NCI-H82 treated with DMSO at 0.1 percent for 48 hours (cell line): ENCODE results near the gene YEATS2.
"Not testable (repeated sequence)": the region's sequence is repeated elsewhere in the genome, so short reads cannot be mapped to it uniquely, and the experiment has no call there.

Experiments
- DNase-seq: peaks from one replicate; lab custom pipeline; 2025; ENCODE audit not compliant: unreplicated experiment; lab: John Stamatoyannopoulos, UW

The YEATS2 gene

DNA sequence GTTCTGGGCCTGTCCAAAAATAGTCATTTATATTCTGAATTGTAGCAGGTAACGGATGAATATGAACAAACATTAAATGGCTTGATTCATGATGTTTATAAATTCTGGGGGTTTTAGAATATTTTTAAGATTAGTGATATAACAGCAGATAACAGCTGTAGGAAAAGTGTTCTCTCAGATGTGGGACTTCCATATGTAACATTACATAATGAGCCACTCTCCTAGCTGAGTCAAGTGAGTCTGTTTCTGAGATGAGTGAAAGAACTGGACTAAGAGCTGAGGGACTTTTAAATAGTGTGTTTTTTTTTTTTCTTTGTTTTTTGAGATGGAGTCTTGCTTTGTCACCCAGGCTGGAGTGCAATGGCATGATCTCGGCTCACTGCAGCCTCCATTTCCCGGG is 13.9 kb downstream of the YEATS2 start:
- DNase-seq: no peak

DNA sequence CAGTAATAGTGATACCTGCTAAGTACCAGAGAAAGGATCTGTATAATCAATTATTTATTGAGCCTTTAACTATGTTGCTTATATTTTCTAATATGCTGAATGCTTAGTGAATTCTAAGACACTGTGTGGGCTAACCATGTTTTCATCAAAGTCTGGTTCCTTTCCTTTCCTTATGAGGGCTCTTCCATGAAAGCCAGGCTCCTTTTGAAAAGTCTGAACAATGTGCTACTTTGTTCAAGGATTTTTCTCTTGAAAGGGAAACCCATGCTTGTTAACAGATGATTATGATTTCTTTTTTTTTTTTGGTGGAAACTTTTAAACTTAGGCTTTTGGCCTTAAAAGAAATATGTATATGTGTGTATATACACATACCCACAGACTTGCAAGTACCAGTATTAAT is 17.0 kb downstream of the YEATS2 start:
- no peak for DNase-seq

DNA sequence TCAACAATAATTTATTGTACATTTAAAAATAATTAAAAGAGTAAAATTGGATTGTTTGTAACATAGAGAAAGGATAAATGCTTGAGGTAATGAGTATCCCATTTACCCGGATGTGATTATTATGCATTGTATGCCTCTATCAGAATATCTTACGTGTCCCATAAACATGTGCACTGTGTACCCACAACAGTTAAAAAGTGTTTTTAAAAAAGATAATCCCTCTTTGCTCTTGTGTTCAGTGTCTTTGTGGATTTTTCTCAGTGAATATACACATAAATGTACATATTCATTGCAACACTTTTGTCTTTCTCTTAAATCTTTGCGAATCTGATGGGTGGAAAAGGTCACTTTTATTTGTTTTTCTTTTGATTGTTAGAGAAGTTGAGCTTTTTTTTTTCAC is 20.4 kb downstream of the YEATS2 start:
- DNase-seq: no peak

DNA sequence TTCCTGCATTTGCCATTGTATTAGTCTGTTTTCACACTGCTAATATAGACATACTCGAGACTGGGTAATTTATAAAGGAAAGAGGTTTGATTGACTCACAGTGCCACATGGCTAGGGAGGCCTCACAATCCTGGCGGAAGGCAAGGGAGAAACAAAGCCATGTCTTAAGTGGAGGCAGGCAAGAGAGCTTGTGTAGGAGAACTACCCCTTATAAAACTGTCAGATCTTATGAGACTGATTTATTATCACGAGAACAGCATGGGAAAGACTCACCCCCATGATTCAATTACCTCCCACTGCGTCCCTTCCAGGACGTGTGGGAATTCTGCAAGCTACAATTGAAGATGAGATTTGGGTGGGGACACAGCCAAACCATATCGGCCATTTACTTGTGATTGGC is 27.8 kb downstream of the YEATS2 start:
- no peak for DNase-seq

DNA sequence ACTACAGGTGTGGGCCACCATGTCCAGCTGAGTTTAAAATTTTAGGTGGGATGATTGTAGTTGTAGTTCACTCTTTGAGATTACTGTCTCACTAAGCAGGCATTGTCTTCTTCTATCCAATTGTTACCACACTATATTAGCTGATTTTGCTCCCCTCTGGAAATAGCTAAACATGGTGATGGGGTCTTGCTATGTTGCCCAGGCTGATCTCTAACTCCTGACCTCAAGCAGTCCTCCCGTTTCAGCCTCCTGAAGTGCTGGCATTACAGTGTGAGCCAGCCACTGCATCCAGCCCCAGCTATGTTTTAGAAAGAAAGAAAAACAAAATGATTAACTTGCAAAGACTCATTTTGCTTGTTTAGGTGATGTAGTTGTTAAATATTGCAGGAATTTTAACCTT is 30.6 kb downstream of the YEATS2 start:
- DNase-seq: no peak

DNA sequence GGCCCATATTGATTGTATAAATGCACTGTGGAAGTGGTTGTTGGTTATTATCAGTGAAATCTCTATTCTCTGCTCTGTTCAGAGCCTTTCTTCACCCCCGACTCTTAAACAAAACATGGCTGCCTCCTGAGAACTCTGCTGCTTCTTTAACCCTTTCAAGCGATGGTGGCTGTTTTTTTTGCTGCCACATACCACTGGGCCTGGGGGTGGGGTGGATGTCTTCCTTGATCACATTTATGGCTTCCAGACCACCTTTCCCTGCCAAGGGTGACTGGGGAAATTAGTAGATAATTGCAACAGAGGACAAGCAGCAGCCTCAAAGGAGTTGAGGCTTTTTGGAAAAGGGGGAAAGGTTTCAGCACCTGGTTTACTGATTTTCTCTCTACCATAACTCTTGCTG is 32.8 kb downstream of the YEATS2 start:
- no peak for DNase-seq

DNA sequence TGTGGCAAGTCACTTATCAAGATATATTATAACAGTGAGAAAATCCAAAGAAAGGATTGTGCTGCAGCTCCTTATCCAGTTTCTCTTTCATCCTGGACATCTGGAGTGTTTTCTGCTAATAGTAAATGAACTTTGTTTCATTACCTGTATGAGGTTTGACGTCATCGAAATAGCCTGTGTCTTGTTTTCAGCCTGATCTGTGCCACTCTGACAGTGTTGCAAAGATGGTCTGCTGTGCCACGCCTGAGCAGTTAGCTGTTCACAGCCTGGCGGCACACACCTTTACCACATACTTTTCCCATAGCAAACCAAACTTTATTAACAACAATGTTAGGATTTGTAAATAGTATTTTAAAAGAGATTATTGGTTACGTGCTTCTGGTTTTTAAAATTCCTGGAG is 34.0 kb downstream of the YEATS2 start:
- no peak for DNase-seq

DNA sequence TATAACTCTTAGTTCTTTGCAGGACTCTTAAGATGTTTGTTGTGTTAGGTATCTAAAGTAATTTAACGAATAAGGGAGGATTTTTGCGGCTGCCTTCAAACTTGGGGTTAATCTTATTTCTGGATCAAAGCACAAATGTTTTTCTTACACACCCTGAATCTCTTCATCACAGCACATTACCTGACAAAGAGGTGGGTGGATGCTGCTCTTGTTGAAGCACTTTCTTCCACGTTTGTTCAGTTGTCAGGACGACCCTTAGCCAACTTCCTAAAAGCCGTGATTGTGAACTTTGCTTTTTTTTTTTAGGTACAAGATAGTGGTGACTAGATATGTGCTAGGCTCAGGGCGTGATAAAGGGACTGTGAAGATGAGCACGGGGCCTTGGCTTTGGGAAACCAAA is 36.0 kb downstream of the YEATS2 start:
- no peak for DNase-seq

DNA sequence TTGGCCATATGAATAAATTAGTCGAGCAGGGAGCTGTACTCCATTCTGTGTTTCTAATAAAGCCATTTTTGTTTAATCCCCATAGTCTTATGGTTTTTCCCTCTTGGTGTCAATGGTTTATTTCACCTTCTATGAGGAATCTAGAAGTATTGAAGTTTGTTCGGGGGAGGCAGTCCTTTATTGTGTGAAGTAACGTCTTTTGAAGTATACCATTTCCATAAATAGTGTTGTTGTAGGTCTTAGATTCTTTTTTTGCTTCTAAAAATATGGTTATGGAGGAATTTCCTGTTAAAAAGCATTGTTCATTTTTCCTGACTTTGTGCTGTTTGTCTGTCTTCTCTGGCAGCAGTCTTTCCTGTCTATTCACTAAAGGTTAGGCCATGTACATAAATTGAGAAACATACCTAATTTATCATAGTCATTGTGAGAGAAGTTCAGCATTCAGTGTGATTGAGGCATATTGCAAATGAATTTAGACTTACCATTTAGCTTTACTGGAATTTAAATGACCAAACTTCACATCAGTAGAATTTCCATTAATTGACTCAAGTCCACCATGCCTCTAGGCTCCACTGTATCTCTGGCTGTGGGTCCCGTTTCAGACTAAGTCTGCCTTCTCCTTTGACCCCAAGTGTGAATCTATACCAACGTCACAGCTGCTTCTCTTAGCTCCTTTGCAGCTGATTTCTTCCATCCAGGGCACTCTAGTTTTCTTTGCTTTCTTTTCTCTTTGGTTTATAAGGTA is 37.3 kb downstream of the YEATS2 start:
- no peak for DNase-seq

DNA sequence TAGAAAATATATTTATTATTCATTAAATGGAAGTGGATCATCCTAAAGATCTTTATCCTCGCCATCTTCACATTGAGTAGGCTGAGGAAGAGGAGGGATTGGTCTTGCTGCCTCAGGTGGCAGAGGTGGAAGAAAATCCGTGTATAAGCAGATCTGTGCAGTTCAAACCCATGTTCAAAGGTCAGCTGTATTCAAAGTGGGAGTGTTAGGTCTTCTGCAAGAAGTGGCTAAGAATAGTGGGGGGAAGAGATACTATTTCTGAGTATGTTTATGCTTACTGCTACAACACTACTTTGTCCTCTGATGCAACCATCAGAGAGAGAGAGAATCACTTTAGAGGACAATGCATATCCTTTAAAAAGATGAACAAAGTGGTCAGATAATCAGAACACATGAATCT is 39.5 kb downstream of the YEATS2 start:
- DNase-seq: no peak

DNA sequence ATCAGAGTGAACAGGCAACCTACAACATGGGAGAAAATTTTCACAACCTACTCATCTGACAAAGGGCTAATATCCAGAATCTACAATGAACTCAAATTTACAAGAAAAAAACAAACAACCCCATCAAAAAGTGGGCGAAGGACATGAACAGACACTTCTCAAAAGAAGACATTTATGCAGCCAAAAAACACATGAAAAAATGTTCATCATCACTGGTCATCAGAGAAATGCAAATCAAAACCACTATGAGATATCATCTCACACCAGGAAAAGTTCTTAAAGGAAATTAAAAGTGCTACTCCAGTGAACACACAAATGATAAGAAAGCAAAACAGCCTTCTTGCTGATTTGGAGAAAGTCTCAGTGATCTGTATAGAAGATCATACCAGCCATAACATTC is 42.6 kb downstream of the YEATS2 start:
- not testable (repeated sequence) for DNase-seq

DNA sequence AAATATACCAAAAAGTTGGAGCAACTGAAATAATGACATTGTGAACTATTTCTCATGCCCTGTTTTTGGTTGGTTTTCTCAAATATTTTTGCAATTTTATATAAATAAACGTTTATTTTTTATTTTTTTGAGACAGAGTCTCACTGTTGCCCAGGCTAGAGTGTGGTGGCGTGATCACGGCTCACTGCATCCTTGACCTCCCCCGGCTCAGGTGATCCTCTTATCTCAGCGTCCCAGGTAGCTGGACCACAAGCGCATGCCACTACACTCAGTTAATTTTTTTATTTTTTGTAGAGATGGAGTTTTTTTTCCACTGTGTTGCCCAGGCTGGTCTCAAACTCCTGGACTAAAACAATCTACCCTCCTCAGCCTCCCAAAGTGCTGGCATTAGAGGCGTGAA is 45.6 kb downstream of the YEATS2 start:
- no peak for DNase-seq

DNA sequence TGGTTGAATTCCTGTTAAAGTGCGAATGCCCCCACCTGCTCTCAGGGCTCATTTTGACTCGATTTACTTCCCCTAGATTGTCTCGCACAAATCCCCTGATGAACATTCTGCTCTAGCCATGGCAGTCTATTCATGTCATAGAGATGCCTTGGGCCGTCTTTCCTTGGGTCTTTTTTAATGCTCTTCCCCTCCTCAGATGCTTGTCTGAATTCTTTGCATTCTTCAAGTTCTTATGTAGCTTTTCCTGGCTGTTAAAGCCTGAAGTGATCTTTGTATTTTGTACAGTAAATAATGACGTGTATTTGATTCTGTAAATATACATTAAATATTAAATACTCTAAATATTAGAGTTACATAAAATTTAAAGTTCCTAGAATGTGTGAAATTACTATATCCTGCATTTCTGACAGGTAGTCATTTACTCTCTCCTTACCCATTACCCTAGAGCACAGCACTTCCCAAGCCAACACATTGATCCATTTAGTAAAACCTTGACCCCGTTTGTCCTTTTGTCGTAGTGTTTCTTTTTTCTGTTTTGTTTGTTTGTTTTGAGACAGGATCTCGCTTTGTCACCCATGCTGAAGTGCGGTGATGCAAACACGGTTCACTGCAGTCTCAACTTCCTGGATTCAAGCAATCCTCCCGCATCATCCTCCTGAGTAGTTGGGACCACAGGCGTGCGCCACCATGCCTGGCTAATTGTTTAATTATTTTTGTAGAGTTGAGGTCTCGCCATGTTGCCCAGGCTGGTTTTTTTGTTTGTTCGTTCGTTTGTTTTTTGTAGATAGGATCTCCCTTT is 47.9 kb downstream of the YEATS2 start:
- DNase-seq: no peak

DNA sequence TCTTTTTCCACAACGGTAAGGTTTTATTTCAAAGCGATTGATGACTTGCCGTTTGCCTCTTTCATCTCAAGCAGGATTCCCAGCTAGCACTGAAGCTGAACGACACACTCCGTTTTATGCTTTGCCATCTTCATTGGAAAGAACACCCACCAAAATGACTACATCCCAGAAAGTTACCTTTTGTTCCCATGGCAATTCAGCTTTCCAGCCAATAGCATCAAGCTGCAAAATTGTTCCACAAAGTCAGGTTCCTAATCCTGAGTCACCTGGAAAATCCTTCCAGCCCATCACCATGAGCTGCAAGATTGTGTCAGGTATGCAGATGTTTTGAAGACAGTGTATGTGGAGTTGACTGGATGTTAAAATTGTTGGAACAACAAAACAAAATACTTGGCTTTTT is 56.5 kb downstream of the YEATS2 start:
- DNase-seq: no peak

DNA sequence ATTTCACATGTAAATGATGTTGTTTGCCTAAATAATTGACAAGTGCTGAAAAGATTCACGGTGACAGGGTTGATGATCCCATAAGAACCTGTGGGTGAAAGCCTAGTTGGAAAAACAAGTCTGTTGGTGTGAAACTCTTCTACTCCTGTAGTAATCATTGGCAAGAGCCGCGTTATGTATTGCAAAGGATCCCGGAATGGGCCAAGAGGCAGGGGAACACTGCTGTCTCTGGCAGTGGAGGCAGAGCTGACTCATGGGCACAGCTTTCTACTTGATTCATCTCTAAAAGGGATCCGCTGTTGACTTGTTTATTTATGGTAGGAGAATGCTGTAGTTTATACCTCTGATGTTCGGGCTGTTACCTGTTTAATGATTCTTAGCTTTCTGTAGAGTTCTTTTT is 64.7 kb downstream of the YEATS2 start:
- no peak for DNase-seq

DNA sequence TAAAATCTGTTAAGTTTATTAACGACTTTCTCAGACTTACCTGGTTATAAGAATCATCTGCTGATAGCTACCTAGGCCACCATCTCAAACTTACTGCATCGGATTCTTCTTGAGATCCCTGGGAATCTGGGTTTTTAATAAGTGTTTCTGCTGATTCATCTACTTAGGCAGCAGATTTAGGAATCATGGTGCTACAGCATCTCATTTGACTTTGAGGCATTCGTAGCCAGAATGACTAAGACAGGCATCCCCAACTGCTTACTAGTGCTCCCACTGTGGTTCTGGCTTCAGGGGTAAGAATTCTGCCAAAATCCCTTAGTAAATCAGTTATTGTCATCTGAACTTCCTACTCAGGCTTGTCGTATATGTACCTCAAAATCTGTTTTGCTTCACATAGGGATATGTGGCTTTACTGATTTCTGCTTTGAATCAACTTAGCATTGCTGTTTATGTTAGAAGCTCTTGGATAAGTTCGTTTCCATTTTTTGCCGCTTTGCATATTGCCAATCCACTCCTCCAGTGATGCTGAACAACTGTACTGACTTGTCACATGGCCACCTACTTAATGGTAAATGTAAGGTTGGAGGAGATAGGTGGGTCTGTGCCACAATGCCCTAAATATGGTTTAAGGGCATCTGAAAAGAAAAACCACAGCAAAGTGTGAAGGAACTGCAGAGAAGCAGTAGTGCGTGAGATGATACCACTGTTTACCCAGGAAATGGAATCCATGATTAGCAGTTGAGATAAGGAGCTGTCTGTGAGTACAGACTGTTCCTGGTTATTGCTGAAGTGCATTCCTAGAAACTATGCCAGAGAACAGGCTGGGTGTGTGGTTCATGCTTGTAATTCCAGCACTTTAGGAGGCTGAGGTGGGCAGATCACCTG is 67.5 kb downstream of the YEATS2 start:
- DNase-seq: no peak

DNA sequence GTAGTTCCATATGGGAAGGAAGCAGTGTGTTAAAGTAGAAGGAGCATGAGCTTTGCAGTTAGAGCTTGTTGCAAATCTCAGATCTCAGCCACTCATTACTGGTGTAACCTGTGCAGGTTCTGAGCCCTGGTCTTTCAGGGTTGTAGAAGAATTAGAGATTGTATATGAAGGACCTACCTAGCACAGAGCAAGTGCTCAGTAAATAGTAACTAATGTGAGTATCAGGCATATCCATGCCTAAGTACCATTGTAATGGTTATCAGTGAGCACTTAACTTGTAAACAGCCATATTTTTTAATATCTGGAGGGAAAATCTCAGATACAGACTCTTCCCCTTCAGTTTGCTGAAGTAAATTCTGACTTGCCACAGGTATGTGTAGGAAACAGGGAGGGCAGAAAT is 68.5 kb downstream of the YEATS2 start:
- no peak for DNase-seq

DNA sequence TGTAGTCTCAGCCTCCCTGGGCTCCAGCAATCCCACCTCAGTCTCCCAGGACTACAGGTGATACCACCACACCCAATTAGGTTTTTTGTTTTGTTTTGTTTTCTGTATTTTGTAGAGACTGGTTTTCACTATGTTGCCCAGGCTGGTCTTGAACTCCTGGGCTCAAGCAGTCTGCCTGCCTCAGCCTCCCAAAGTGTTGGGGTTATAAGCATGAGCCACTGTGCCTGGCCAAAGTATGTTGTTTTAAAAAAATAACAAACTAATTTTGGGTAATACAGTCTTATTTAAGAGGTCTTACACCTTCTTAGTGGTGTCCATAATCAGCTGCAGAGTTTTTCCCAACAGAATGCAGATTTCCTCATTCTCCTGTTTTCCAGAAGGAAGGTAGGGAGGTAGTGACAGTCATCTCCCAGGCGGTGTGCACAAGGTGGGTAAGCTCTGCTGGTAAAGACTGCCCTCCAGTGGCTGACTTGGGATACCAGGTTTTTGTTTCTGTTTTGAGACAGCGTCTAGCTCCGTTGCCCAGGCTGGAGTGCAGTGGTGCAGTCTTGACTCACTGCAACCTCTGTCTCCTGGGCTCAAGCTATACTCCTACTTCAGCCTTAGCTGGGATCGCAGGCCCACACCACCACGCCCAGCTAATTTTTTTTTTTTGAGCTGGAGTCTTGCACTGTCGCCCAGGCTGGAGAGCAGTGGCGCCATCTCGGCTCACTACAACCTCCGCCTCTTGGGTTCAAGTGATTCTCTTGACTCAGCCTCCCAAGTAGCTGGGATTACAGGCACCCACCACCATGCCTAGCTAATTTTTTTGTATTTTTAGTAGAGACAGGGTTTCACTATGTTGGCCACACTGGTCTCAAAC is 69.4 kb downstream of the YEATS2 start:
- DNase-seq: peak; percentile 46

DNA sequence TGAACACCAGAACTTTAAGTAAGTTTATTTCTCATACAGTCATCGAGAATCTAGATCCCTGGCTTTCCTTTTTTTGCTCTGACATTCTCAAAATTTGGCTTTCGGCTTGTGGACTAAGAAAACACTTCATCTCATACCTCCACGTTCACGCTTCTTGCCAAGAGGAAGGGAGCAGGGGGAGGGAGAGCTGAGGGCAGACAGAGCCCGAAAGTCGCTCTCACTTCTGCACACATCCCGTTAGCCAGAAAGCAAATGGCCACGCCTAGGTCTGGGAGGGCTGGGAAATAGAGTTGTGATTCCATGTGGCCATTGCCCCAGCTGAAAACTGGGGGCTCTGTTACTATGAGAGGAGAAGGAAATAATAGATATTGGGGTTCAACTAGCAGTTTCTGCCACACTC is 70.5 kb downstream of the YEATS2 start:
- DNase-seq: no peak

DNA sequence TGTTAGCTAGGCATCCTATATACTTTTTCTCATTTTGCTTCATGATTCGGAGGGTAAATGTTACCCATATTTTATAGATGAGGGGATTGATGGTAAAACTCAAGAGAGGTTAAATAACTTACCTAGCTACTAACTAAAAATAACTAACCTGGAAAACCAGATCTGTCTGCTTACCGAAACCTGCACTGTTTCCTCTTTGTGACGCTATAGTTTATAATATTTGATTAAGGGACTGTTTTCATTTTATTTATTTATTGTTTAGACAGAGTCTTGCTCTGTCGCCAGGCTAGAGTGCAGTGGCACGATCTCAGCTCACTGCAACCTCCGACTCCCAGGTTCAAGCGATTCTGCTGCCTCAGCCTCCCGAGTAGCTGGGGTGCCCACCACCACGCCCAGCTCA is 71.9 kb downstream of the YEATS2 start:
- DNase-seq: no peak

DNA sequence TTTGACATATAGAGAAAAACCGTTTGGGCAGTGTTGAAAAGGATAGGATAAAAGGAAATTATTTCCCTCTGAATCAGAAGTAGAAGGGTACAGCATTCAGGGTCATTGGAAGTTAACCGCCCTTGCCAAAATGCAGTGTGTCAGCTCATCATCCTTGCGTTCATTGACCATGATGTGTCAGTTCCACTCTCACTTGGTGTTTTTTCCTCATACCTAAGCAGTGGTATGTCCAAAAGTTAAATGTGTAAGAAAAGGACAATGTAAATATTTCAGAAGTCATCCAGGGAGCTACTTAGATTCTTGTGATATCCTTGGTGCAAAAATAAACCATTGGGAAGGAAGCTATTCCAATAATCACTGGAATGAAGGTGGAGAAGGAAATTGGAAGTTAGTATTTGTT is 77.0 kb downstream of the YEATS2 start:
- DNase-seq: no peak
